OCI-LY3 (cell line): ENCODE results near the gene AKAP7.

ENCODE experiments used
- EZH2phosphoT487 ChIP-seq: fragments of 200-600 bp; shearing (Covaris generic); IDR thresholded peaks from 2 replicates; pipeline ENCODE4 v1.6.1; 2018; ENCODE audit warnings: antibody characterized with exemption, mixed run types, low read depth
- TF ChIP-seq, protein P1 (sequence below): fragments of 200-600, 300-600 bp; sonication (generic); IDR thresholded peaks from 2 replicates; pipeline ENCODE4 v1.5.1; 2014; ENCODE audit warnings: antibody characterized with exemption, low read length, low read depth

DNA sequence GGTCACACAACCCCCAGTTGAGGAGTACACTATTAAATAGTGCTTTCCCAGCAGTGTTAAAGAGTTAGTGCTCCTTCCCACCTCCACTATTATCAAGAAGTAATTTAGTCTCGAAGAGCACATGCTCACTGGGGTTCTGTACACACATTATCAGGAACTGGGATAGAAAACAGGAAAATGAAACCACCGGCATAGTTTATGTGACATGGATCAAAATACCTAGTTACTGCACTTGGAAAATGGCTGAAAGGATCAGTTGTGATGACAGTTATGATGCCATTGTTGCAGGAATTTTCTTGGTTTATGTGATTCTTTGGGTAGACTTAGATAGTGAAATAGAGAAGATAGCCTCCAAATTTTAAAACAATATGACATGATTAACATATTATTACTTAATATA lies 152.9 kb downstream of the AKAP7 start:
- TF ChIP-seq, protein P1, sequence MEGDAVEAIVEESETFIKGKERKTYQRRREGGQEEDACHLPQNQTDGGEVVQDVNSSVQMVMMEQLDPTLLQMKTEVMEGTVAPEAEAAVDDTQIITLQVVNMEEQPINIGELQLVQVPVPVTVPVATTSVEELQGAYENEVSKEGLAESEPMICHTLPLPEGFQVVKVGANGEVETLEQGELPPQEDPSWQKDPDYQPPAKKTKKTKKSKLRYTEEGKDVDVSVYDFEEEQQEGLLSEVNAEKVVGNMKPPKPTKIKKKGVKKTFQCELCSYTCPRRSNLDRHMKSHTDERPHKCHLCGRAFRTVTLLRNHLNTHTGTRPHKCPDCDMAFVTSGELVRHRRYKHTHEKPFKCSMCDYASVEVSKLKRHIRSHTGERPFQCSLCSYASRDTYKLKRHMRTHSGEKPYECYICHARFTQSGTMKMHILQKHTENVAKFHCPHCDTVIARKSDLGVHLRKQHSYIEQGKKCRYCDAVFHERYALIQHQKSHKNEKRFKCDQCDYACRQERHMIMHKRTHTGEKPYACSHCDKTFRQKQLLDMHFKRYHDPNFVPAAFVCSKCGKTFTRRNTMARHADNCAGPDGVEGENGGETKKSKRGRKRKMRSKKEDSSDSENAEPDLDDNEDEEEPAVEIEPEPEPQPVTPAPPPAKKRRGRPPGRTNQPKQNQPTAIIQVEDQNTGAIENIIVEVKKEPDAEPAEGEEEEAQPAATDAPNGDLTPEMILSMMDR: no peak
- TF ChIP-seq EZH2phosphoT487: no peak
